HCT116 (cell line): Measurements from ENCODE around the gene GRAMD4. TPM values are rescaled to one million over a fixed set of nuclear protein-coding genes. Genes with fewer than 3 reads are reported as not detected.

Source experiments
- ATAC-seq: fragments of 200-7000 bp; cut with Tn5 transposase; 2 replicates; pipeline ENCODE4 v1.9.1; 2020; ENCODE audit warnings: mild to moderate bottlenecking, moderate library complexity
- BruUV-seq: library from RNA; stranded (reverse); fragments of 400-500 nt; replicated peaks from 2 replicates; lab custom pipeline; 2021; lab: Mats Ljungman, UMichigan
- CTCF ChIA-PET: fragments of 300-600 bp; sonication (Branson Sonifier 250); formaldehyde crosslinking; loops from one replicate; lab custom pipeline; 2021; ENCODE audit warnings: antibody characterized with exemption; lab: Charles Lee
- POLR2A ChIA-PET: fragments of 300-600, 350-600 bp; sonication (Branson Sonifier 250); formaldehyde crosslinking; loops from one replicate; lab custom pipeline; 2021; ENCODE audit warnings: antibody characterized with exemption; lab: Charles Lee
- RAD21 ChIA-PET, 2 experiments: fragments of 300-600 bp; sonication (Branson Sonifier 250); formaldehyde crosslinking; loops; one replicate each; lab custom pipeline; 2023; ENCODE audit warnings: low total read pairs in 2 of 2; ENCODE audit not compliant: uncharacterized antibody in 2 of 2, unreplicated experiment in 2 of 2, low non-redundant PET in 1 of 2; lab: Charles Lee
- DNase-seq: peaks from one replicate; pipeline ENCODE4 v3.0.0-alpha.2; 2010; ENCODE audit warnings: low read depth, low spot score
- H2AFZ ChIP-seq: fragments of 200-600 bp; shearing (Covaris generic), sonication (generic); 2 replicates; pipeline ENCODE4 v1.6.1; 2017; ENCODE audit warnings: low read depth, mixed run types, mixed read lengths, antibody characterized with exemption, low read length; ENCODE audit not compliant: poor library complexity, severe bottlenecking
- H3K27ac ChIP-seq: 2 replicates; pipeline ENCODE4 v1.5.1; 2012; ENCODE audit warnings: low read depth, low read length
- H3K27me3 ChIP-seq: fragments of 200-600 bp; sonication (generic); 2 replicates; pipeline ENCODE4 v1.6.1; 2016; ENCODE audit warnings: mixed run types, low read length, mixed read lengths; ENCODE audit not compliant: insufficient read depth
- H3K36me3 ChIP-seq, 2 experiments: fragments of 200-500 bp in 1 of 2; fragments of 200-600 bp in 1 of 2; sonication (Bioruptor generic) in 1 of 2; sonication (generic) in 1 of 2; 2 replicates each; pipeline versions ENCODE4 v1.5.1 to v1.6.1; 2014 to 2016; ENCODE audit warnings: low read length in 2 of 2, inconsistent platforms in 1 of 2, mixed read lengths in 1 of 2, mixed run types in 1 of 2; ENCODE audit not compliant: insufficient read depth in 2 of 2, control insufficient read depth in 1 of 2
- H3K4me1 ChIP-seq, 2 experiments: fragments of 200-600 bp in 1 of 2; sonication (generic) in 1 of 2; 2 replicates each; pipeline versions ENCODE4 v1.5.1 to v1.6.1; 2012 to 2017; ENCODE audit warnings: low read length in 2 of 2, inconsistent platforms in 1 of 2, mild to moderate bottlenecking in 1 of 2, mixed read lengths in 1 of 2, mixed run types in 1 of 2, moderate library complexity in 1 of 2; ENCODE audit not compliant: insufficient read depth in 2 of 2, control insufficient read depth in 1 of 2
- H3K4me2 ChIP-seq: fragments of 200-600 bp; sonication (generic); 2 replicates; pipeline ENCODE4 v1.6.1; 2017; ENCODE audit warnings: mixed run types, low read length, mixed read lengths
- H3K4me3 ChIP-seq, 2 experiments: fragments of 200-600 bp in 1 of 2; sonication (generic) in 1 of 2; replicated peaks in 1 of 2; 2 replicates each; pipeline ENCODE4 v1.5.1; 2011 to 2016; ENCODE audit warnings: low read length in 2 of 2, control low read depth in 1 of 2, low read depth in 1 of 2, mild to moderate bottlenecking in 1 of 2, mixed read lengths in 1 of 2, mixed run types in 1 of 2
- H3K79me2 ChIP-seq: fragments of 200-600 bp; sonication (generic); 2 replicates; pipeline ENCODE4 v1.6.1; 2017; ENCODE audit warnings: mild to moderate bottlenecking, mixed run types, low read length, moderate library complexity, mixed read lengths; ENCODE audit not compliant: insufficient read depth
- H3K9ac ChIP-seq: fragments of 200-600 bp; sonication (generic); 2 replicates; pipeline ENCODE4 v1.6.1; 2016; ENCODE audit warnings: low read length, mixed read lengths
- H3K9me2 ChIP-seq: fragments of 200-600 bp; sonication (generic), shearing (Covaris generic); 2 replicates; pipeline ENCODE4 v1.6.1; 2017; ENCODE audit warnings: mixed run types, mild to moderate bottlenecking, moderate library complexity; ENCODE audit not compliant: insufficient read depth
- H3K9me3 ChIP-seq, 2 experiments: fragments of 200-500 bp in 1 of 2; fragments of 200-600 bp in 1 of 2; sonication (Bioruptor generic) in 1 of 2; sonication (generic) in 1 of 2; 2 replicates each; pipeline ENCODE4 v1.6.1; 2014 to 2017; ENCODE audit warnings: low read length in 2 of 2, mixed read lengths in 2 of 2, inconsistent platforms in 1 of 2, low read depth in 1 of 2, mild to moderate bottlenecking in 1 of 2, mixed run types in 1 of 2, moderate library complexity in 1 of 2; ENCODE audit not compliant: control insufficient read depth in 1 of 2, insufficient read depth in 1 of 2
- H4K20me1 ChIP-seq: fragments of 200-600 bp; sonication (generic), shearing (Covaris generic); 2 replicates; pipeline ENCODE4 v1.6.1; 2017; ENCODE audit warnings: mixed run types, mild to moderate bottlenecking, moderate library complexity; ENCODE audit not compliant: insufficient read depth
- CBX3 ChIP-seq: IDR thresholded peaks from 2 replicates; pipeline ENCODE4 v1.6.1; 2012; ENCODE audit warnings: low read depth
- ELF1 ChIP-seq: IDR thresholded peaks from 2 replicates; pipeline ENCODE4 v1.6.1; 2012; ENCODE audit warnings: low read depth, borderline replicate concordance
- EZH2 ChIP-seq: fragments of 200-600 bp; sonication (generic); IDR thresholded peaks from 2 replicates; pipeline ENCODE4 v1.6.1; 2017; ENCODE audit warnings: antibody characterized with exemption, mixed run types
- EZH2phosphoT487 ChIP-seq: fragments of 200-600 bp; IDR thresholded peaks from 2 replicates; pipeline ENCODE4 v1.6.1; 2018; ENCODE audit warnings: antibody characterized with exemption, borderline replicate concordance
- POLR2A ChIP-seq: IDR thresholded peaks from 2 replicates; pipeline ENCODE4 v1.7.0; 2011; ENCODE audit warnings: borderline replicate concordance; ENCODE audit not compliant: insufficient read depth, insufficient read length; ENCODE audit errors: extremely low read depth
- POLR2AphosphoS5 ChIP-seq: IDR thresholded peaks from 2 replicates; pipeline ENCODE4 v1.6.1; 2011; ENCODE audit warnings: mild to moderate bottlenecking, low read depth, low read length, moderate library complexity
- RAD21 ChIP-seq: IDR thresholded peaks from 2 replicates; pipeline ENCODE4 v1.6.1; 2012; ENCODE audit warnings: low read depth, mild to moderate bottlenecking
- SIN3A ChIP-seq: IDR thresholded peaks from 2 replicates; pipeline ENCODE4 v1.6.1; 2012; ENCODE audit warnings: low read depth
- SP1 ChIP-seq: IDR thresholded peaks from 2 replicates; pipeline ENCODE4 v1.6.1; 2012; ENCODE audit warnings: low read depth
- SRF ChIP-seq: IDR thresholded peaks from 2 replicates; pipeline ENCODE4 v1.6.1; 2012; ENCODE audit warnings: low read depth
- YY1 ChIP-seq: IDR thresholded peaks from 2 replicates; pipeline ENCODE4 v1.6.1; 2011; ENCODE audit warnings: low read length, low read depth, moderate library complexity, mild to moderate bottlenecking; ENCODE audit not compliant: insufficient replicate concordance; ENCODE audit errors: extremely low read depth
- ZFX ChIP-seq: fragments of 450-650 bp; IDR thresholded peaks from 2 replicates; pipeline ENCODE4 v1.6.1; 2017
- ZNF274 ChIP-seq: fragments of 200-500 bp; sonication (Bioruptor generic); IDR thresholded peaks from 2 replicates; pipeline ENCODE4 v1.6.1; 2014; ENCODE audit warnings: mild to moderate bottlenecking, low read depth, low read length, inconsistent platforms
- intact Hi-C: fragments of 100-400 bp; cut with micrococcal nuclease; formaldehyde crosslinking; loops from 2 replicates; pipeline ENCODE4 v1.10.0; 2022
- total RNA-seq: library from RNA; stranded (reverse); gene quantifications from one replicate; pipeline ENCODE4 v1.2.1, GENCODE V29; 2021; ENCODE audit not compliant: unreplicated experiment
- TF ChIP-seq, protein P1 (sequence below), 3 experiments: fragments of 200-600 bp in 1 of 3; sonication (generic) in 1 of 3; IDR thresholded peaks in 2 of 3; conservative IDR thresholded peaks in 1 of 3; 2 replicates each; pipeline ENCODE4 v1.5.1; 2012 to 2017; ENCODE audit warnings: low read depth in 2 of 3, low read length in 2 of 3, antibody characterized with exemption in 1 of 3, borderline replicate concordance in 1 of 3, control low read depth in 1 of 3, mild to moderate bottlenecking in 1 of 3, mixed read lengths in 1 of 3, mixed run types in 1 of 3, moderate library complexity in 1 of 3; ENCODE audit not compliant: insufficient read depth in 1 of 3
- TF ChIP-seq, protein P2 (sequence below): IDR thresholded peaks from 2 replicates; pipeline ENCODE4 v1.6.1; 2012; ENCODE audit warnings: low read depth
- TF ChIP-seq, protein P3 (sequence below): IDR thresholded peaks from 2 replicates; pipeline ENCODE4 v1.6.1; 2011; ENCODE audit warnings: mild to moderate bottlenecking, low read length, moderate library complexity; ENCODE audit not compliant: insufficient replicate concordance; ENCODE audit errors: extremely low read depth
- TF ChIP-seq, protein P4 (sequence below): IDR thresholded peaks from 2 replicates; pipeline ENCODE4 v1.6.1; 2012
- TF ChIP-seq, protein P5 (sequence below): IDR thresholded peaks from 2 replicates; pipeline ENCODE4 v1.6.1; 2012

The GRAMD4 gene
- total RNA-seq, 1 experiment from 2014 or later: 25.8 TPM

DNA sequence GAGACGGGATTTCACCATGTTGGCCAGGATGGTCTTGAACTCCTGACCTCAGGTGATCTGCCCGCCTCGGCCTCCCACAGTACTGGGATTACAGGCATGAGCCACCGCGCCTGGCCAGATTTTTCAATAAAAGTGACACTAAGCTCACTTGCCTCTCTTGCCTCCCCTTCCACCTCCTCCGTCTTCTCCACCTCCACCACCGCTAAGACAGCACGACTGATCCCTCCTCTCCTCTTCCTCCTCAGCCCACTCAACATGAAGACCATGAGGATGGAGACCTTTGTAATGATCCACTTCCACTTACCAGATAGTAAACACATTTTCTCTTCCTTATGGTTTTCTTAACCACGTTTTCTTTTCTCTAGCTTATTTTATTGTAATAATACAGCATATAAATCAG is 103.7 kb downstream of the GRAMD4 start (continued):
- no peak for TF ChIP-seq RAD21
- no peak for TF ChIP-seq ELF1
- TF ChIP-seq SRF: no peak
- TF ChIP-seq EZH2: no peak
- TF ChIP-seq, protein P1, sequence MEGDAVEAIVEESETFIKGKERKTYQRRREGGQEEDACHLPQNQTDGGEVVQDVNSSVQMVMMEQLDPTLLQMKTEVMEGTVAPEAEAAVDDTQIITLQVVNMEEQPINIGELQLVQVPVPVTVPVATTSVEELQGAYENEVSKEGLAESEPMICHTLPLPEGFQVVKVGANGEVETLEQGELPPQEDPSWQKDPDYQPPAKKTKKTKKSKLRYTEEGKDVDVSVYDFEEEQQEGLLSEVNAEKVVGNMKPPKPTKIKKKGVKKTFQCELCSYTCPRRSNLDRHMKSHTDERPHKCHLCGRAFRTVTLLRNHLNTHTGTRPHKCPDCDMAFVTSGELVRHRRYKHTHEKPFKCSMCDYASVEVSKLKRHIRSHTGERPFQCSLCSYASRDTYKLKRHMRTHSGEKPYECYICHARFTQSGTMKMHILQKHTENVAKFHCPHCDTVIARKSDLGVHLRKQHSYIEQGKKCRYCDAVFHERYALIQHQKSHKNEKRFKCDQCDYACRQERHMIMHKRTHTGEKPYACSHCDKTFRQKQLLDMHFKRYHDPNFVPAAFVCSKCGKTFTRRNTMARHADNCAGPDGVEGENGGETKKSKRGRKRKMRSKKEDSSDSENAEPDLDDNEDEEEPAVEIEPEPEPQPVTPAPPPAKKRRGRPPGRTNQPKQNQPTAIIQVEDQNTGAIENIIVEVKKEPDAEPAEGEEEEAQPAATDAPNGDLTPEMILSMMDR (IDR thresholded peaks at IDR 0.05 in 2 of 3, conservative IDR thresholded peaks at IDR 0.05 in 1 of 3; ENCODE audit: borderline replicate concordance in 1 of 3, insufficient read depth in 1 of 3, low read depth in 2 of 3, low read length in 2 of 3): no peak
- no peak for TF ChIP-seq ZNF274
- no peak for TF ChIP-seq POLR2AphosphoS5
- TF ChIP-seq YY1: no peak

DNA sequence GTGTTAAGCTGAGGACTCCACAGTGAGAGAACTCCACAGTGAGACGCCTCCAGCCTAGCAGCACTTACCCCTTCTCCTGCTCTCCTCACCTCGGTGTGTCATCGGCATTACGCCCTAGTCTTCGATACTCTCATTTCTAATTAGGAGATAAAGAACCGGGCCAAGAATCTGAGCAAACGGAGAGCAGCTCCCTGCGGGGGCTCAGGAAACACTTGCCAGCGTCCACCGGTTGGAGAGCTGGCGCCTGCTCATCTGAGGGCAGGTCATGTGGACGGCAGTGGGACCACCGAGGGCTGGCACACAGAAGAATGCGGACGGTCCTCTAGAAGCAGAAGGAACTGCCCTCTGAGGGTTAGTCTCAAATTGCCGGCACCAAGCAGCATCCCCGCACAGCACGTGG is 104.9 kb downstream of the GRAMD4 start:
- ChIA-PET POLR2A (no interaction called here), CTCF (no interaction called here), RAD21 (no interaction called here)
- Histone ChIP-seq H3K27ac (no peak overlapping the region), H3K36me3 (no peaks in the 10 kb centered on the region), H3K4me2 (no peak overlapping the region), H3K4me3 (no peak overlapping the region), H3K9me2 (no peaks in the 10 kb centered on the region), H3K27me3 (no peaks in the 10 kb centered on the region), H3K79me2 (peaks cover 17% of the 10 kb centered on the region; the same call in 1 of the 2 replicates), H3K9me3 (no peaks in the 10 kb centered on the region), H3K4me1 (peaks cover 0 to 3% of the 10 kb centered on the region in 2 experiments; a peak in 2 of 4 replicates), H2AFZ (no peak overlapping the region), H3K9ac (no peak overlapping the region), H4K20me1 (no peaks in the 10 kb centered on the region)
- ATAC-seq (no peak), DNase-seq (no peak)
- BruUV-seq: no TSS peak
- intact Hi-C loops: no loop called here
- TF ChIP-seq CBX3 (no peak), ZFX (no peak), EZH2phosphoT487 (no peak), POLR2A (no peak), ZNF274 (no peak), YY1 (no peak), RAD21 (no peak), SP1 (no peak), SIN3A (no peak), SRF (no peak), EZH2 (no peak), ELF1 (no peak)
- TF ChIP-seq, protein P2, sequence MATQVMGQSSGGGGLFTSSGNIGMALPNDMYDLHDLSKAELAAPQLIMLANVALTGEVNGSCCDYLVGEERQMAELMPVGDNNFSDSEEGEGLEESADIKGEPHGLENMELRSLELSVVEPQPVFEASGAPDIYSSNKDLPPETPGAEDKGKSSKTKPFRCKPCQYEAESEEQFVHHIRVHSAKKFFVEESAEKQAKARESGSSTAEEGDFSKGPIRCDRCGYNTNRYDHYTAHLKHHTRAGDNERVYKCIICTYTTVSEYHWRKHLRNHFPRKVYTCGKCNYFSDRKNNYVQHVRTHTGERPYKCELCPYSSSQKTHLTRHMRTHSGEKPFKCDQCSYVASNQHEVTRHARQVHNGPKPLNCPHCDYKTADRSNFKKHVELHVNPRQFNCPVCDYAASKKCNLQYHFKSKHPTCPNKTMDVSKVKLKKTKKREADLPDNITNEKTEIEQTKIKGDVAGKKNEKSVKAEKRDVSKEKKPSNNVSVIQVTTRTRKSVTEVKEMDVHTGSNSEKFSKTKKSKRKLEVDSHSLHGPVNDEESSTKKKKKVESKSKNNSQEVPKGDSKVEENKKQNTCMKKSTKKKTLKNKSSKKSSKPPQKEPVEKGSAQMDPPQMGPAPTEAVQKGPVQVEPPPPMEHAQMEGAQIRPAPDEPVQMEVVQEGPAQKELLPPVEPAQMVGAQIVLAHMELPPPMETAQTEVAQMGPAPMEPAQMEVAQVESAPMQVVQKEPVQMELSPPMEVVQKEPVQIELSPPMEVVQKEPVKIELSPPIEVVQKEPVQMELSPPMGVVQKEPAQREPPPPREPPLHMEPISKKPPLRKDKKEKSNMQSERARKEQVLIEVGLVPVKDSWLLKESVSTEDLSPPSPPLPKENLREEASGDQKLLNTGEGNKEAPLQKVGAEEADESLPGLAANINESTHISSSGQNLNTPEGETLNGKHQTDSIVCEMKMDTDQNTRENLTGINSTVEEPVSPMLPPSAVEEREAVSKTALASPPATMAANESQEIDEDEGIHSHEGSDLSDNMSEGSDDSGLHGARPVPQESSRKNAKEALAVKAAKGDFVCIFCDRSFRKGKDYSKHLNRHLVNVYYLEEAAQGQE: no peak
- TF ChIP-seq, protein P3, sequence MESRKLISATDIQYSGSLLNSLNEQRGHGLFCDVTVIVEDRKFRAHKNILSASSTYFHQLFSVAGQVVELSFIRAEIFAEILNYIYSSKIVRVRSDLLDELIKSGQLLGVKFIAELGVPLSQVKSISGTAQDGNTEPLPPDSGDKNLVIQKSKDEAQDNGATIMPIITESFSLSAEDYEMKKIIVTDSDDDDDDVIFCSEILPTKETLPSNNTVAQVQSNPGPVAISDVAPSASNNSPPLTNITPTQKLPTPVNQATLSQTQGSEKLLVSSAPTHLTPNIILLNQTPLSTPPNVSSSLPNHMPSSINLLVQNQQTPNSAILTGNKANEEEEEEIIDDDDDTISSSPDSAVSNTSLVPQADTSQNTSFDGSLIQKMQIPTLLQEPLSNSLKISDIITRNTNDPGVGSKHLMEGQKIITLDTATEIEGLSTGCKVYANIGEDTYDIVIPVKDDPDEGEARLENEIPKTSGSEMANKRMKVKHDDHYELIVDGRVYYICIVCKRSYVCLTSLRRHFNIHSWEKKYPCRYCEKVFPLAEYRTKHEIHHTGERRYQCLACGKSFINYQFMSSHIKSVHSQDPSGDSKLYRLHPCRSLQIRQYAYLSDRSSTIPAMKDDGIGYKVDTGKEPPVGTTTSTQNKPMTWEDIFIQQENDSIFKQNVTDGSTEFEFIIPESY: no peak
- TF ChIP-seq, protein P4, sequence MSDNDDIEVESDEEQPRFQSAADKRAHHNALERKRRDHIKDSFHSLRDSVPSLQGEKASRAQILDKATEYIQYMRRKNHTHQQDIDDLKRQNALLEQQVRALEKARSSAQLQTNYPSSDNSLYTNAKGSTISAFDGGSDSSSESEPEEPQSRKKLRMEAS: no peak
- TF ChIP-seq, protein P5, sequence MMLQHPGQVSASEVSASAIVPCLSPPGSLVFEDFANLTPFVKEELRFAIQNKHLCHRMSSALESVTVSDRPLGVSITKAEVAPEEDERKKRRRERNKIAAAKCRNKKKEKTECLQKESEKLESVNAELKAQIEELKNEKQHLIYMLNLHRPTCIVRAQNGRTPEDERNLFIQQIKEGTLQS: no peak
